Limb (tissue), 2 donors: ENCODE data around the gene DENND6B.

ENCODE experiments used
- DNase-seq, 2 donors: peaks; one replicate each; pipeline ENCODE4 v3.0.0-alpha.2; 2016; ENCODE audit errors: extremely low spot score in 2 of 2

The DENND6B gene

GRCh38 chr22:50315289-50316113, 11.3 kb downstream of the DENND6B start:
- DNase-seq, result no peak

- no peak for DNase-seq
Measured at GRCh38 chr22:50314455-50315288, 12.1 kb downstream of the DENND6B start.

GRCh38 chr22:50314081-50314454, 12.7 kb downstream of the DENND6B start:
- no peak for DNase-seq

GRCh38 chr22:50313600-50313999, 13.2 kb downstream of the DENND6B start:
- DNase-seq, result no peak

GRCh38 chr22:50313021-50313420, 13.8 kb downstream of the DENND6B start:
- no peak for DNase-seq

- DNase-seq, result no peak
Measured at GRCh38 chr22:50312371-50312770, 14.4 kb downstream of the DENND6B start.

- no peak for DNase-seq
Measured at GRCh38 chr22:50311606-50312351, 15.0 kb downstream of the DENND6B start.

- DNase-seq, result no peak
Measured at GRCh38 chr22:50310949-50311444, 15.8 kb downstream of the DENND6B start.

GRCh38 chr22:50310031-50310722, 16.6 kb downstream of the DENND6B start:
- no peak for DNase-seq

GRCh38 chr22:50309601-50309991, 17.2 kb downstream of the DENND6B start:
- DNase-seq, result no peak

- DNase-seq, result no peak
Measured at GRCh38 chr22:50308986-50309600, 17.7 kb downstream of the DENND6B start.

- DNase-seq, result peak in 1 of 2 donors; percentile 64
Measured at GRCh38 chr22:50308597-50308935, 18.2 kb downstream of the DENND6B start.

- peak in 1 of 2 donors; percentile 72 for DNase-seq
Measured at GRCh38 chr22:50307890-50308596, 18.8 kb downstream of the DENND6B start.

GRCh38 chr22:50306753-50307749, 19.8 kb downstream of the DENND6B start, which contains the start of gene PLXNB2:
Gene PLXNB2, minus strand, starts transcription at chr22:50307646. Its CDS starts 17,062 bp downstream, at chr22:50290584.
- DNase-seq, result peak; percentile 89 to 90

- DNase-seq, result peak; percentile 59 to 81
Measured at GRCh38 chr22:50305923-50306566, 20.8 kb downstream of the DENND6B start.

GRCh38 chr22:50305393-50305922, 21.4 kb downstream of the DENND6B start:
- DNase-seq, result no peak

- DNase-seq, result no peak
Measured at GRCh38 chr22:50304528-50305392, 22.1 kb downstream of the DENND6B start.
